ENCODE results near the gene MBP. TPM values are rescaled to one million over a fixed set of nuclear protein-coding genes. Genes with fewer than 3 reads are reported as not detected.

The MBP gene
- total RNA-seq, 1 donor from 2014 or later = 2.0 TPM

GRCh38 chr18:77108001-77108692, 24.4 kb downstream of the MBP start:
- H3K4me3 Mint-ChIP-seq = no peak overlapping the region
- H3K27ac Mint-ChIP-seq (ENCODE audit: unreplicated experiment) = no peak overlapping the region
- peaks cover 2% of the 10 kb centered on the region for H3K27me3 Mint-ChIP-seq (ENCODE audit: low read depth)
- H3K36me3 Mint-ChIP-seq (ENCODE audit: low read depth) = no peaks in the 10 kb centered on the region
- no peaks in the 10 kb centered on the region for H3K9me3 Mint-ChIP-seq
- peaks cover 11% of the 10 kb centered on the region for H3K4me1 Mint-ChIP-seq
- no peak for DNase-seq (ENCODE audit: low read depth, low spot score)
- TF ChIP-seq CTCF (conservative IDR thresholded peaks at IDR 0.05) = no peak

DNA sequence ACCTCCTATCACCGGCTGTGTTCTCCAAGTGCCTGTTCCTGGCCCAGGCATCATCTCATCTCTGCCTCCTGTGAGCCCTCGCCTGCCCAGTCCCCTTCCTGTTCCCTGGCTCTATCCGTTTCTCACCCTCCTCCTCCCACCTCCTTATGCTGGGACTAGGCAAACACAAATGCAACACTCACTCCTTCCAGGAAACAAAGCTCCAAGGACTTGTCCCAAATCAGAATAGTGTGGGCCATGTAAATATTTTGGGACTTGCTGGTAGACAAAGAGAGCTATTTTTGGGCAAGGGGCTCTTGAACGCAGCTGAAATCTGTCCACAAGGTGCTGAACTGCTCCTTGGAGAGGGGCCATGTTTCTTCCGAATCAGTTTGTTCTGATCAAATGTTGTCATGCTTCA, 25.3 kb downstream of the MBP start:
- H3K4me1 Mint-ChIP-seq = peaks cover 14% of the 10 kb centered on the region
- no peak for TF ChIP-seq CTCF (conservative IDR thresholded peaks at IDR 0.05)
- no peak overlapping the region for H3K27ac Mint-ChIP-seq (ENCODE audit: unreplicated experiment)
- DNase-seq (ENCODE audit: low read depth, low spot score) = no peak
- no peaks in the 10 kb centered on the region for H3K36me3 Mint-ChIP-seq (ENCODE audit: low read depth)
- H3K27me3 Mint-ChIP-seq (ENCODE audit: low read depth) = peaks cover 2% of the 10 kb centered on the region
- H3K9me3 Mint-ChIP-seq = no peaks in the 10 kb centered on the region
- H3K4me3 Mint-ChIP-seq = no peak overlapping the region

DNA sequence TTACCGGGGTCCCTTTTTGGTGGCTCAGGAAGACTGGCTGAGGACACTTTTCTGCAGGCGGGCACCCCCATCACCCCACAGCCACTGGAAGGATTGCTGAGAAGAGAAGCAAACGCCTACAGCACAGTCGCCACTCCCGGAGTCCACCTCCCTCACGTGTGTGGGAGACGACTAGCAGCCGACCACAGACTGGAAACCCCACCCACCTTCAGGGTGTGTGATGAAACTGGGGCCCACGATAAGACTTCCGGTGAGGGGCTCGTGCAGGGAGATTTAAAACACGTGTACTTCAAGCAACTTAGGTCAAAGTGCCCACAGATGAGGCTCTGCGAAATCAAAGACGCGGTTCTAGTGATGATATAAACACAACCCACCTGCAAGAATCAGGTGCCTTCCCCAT, 26.3 kb downstream of the MBP start:
- H3K4me3 Mint-ChIP-seq = no peak overlapping the region
- no peak for TF ChIP-seq CTCF (conservative IDR thresholded peaks at IDR 0.05)
- peaks cover 23% of the 10 kb centered on the region for H3K4me1 Mint-ChIP-seq
- H3K27ac Mint-ChIP-seq (ENCODE audit: unreplicated experiment) = no peak overlapping the region
- H3K9me3 Mint-ChIP-seq = no peaks in the 10 kb centered on the region
- H3K27me3 Mint-ChIP-seq (ENCODE audit: low read depth) = peaks cover 7% of the 10 kb centered on the region
- H3K36me3 Mint-ChIP-seq (ENCODE audit: low read depth) = no peaks in the 10 kb centered on the region
- no peak for DNase-seq (ENCODE audit: low read depth, low spot score)

DNA sequence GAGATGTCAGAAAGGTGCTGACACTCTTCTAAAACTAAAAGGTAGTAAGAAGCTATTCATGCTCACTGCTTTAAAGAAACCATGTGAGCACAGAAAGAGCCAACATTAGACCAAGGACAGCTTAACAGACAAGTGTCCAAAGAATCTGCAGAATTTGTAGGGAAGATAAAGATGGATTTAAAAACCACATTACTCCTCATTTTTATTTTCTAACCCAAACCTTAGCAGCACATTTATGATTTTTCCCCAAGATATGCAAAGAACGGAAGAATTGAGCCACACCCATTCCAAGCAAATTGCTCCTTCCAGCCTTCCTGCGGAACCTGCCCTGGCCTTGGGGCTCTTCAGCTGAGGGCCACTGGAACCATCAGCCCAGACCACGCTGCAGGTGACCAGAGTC, 26.9 kb downstream of the MBP start:
- Mint-ChIP-seq H3K4me3 (no peak overlapping the region), H3K9me3 (no peaks in the 10 kb centered on the region), H3K36me3 (ENCODE audit: low read depth) (no peaks in the 10 kb centered on the region), H3K27ac (ENCODE audit: unreplicated experiment) (no peak overlapping the region), H3K27me3 (ENCODE audit: low read depth) (peaks cover 7% of the 10 kb centered on the region), H3K4me1 (peaks cover 28% of the 10 kb centered on the region)
- TF ChIP-seq CTCF (conservative IDR thresholded peaks at IDR 0.05) = no peak
- no peak for DNase-seq (ENCODE audit: low read depth, low spot score)

DNA sequence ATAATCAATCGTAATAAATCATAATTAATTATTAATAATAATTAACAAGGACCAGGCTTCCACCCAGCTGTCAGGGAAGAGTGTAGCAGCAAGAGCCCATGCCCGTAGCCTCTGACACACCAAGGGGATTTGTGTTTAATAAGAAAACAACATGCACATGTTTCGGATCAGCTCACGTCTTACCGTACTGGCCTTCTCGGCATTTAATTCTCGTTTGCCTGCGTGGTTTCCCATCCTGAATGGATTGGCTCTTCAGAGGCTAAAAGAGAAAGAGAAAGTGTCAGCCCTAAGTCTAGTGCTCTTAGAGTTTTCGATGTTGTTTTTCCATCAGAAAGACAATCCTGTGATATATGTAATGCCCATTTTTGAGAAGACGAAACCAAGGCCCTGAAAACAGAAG, 27.6 kb downstream of the MBP start:
- no peak overlapping the region for H3K4me3 Mint-ChIP-seq
- no peak overlapping the region for H3K27ac Mint-ChIP-seq (ENCODE audit: unreplicated experiment)
- no peaks in the 10 kb centered on the region for H3K36me3 Mint-ChIP-seq (ENCODE audit: low read depth)
- no peak for TF ChIP-seq CTCF (conservative IDR thresholded peaks at IDR 0.05)
- H3K4me1 Mint-ChIP-seq = peaks cover 28% of the 10 kb centered on the region
- H3K9me3 Mint-ChIP-seq = no peaks in the 10 kb centered on the region
- peaks cover 7% of the 10 kb centered on the region for H3K27me3 Mint-ChIP-seq (ENCODE audit: low read depth)
- no peak for DNase-seq (ENCODE audit: low read depth, low spot score)
